ENCODE measurements around the gene PLPP4. TPM values are rescaled to one million over a fixed set of nuclear protein-coding genes. Genes with fewer than 3 reads are reported as not detected.

The PLPP4 gene
- polyA plus RNA-seq, 1 of the 3 experiments (the other 2 are of a cell fraction) = 27.9 TPM

DNA sequence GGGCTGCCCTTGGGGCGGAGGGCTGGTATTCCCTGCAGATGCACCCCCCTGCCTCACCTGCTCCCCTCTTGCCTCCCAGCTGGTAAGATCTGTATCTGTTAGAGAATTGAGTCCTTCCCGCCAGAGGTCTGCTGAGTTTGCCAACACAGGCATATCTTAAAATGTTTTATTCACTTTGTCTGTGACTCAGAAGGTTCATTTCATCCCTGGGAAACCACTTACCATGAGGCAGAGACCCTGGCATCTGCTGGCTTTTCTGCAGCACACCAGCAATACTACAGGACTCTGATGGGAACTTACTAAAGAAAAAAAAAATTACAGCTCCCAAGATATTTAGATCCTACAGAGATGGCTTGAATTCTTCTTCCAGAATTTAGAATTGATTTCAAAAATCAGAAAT, 131.3 kb downstream of the PLPP4 start:
- Histone ChIP-seq H3F3A (replicated peaks; ENCODE audit: insufficient read depth) (peaks cover 13% of the 10 kb centered on the region), H3K27me3 (ENCODE audit: insufficient read depth) (no peaks in the 10 kb centered on the region), H3K27ac (ENCODE audit: low read depth in 2 of 2, low read length in 1 of 2) (peak overlapping the region in 1 of 2 experiments; percentile 30; a peak in 2 of 4 replicates), H3K4me3 (ENCODE audit: low read depth in 2 of 2, low read length in 1 of 2) (no peak overlapping the region), H3K4me2 (no peak overlapping the region), H3K4me1 (ENCODE audit: control insufficient read depth in 1 of 2, insufficient read depth in 2 of 2, low read depth in 1 of 2, low read length in 1 of 2) (peaks cover 0 to 19% of the 10 kb centered on the region in 2 experiments; a peak in 2 of 4 replicates), H4K20me1 (ENCODE audit: insufficient read depth) (peaks cover 4% of the 10 kb centered on the region; the same call in 1 of the 2 replicates), H3K79me2 (ENCODE audit: insufficient read depth) (peaks cover 16% of the 10 kb centered on the region; the same call in 1 of the 2 replicates), H3K36me3 (replicated peaks in 1 of 2; ENCODE audit: control insufficient read depth in 1 of 2, insufficient read depth in 2 of 2, low read length in 1 of 2) (peaks cover 0 to 30% of the 10 kb centered on the region in 2 experiments), H3K9ac (no peak overlapping the region), H2AFZ (ENCODE audit: low read depth) (no peak overlapping the region), H3K9me3 (no peaks in the 10 kb centered on the region), H3K9me2 (no peaks in the 10 kb centered on the region)
- CTCF ChIA-PET = interaction anchor here (1.3 kb wide), 1 partner anchor 165 kb away, joined by 3 read pairs; no protein-coding TSS in a partner anchor
- WGBS (ENCODE audit: low lambda C conversion rate) = 47% methylated on average over 2 of the region's 2 CpGs
- DNase-seq = no peak
- POLR2A ChIA-PET = no interaction called here
- TF ChIP-seq TEAD4 (IDR thresholded peaks at IDR 0.05; ENCODE audit: borderline replicate concordance, insufficient read depth) (no peak), CHD2 (IDR thresholded peaks at IDR 0.05; ENCODE audit: low read length, partially characterized antibody) (no peak), USF1 (IDR thresholded peaks at IDR 0.05; ENCODE audit: borderline replicate concordance, low read depth) (no peak), FOXM1 (IDR thresholded peaks at IDR 0.05; ENCODE audit: low read depth) (no peak), RCOR1 (IDR thresholded peaks at IDR 0.05; ENCODE audit: low read length) (no peak), GATA2 (CRISPR knock-in tag; IDR thresholded peaks at IDR 0.05) (no peak)
- TF ChIP-seq, protein P1, sequence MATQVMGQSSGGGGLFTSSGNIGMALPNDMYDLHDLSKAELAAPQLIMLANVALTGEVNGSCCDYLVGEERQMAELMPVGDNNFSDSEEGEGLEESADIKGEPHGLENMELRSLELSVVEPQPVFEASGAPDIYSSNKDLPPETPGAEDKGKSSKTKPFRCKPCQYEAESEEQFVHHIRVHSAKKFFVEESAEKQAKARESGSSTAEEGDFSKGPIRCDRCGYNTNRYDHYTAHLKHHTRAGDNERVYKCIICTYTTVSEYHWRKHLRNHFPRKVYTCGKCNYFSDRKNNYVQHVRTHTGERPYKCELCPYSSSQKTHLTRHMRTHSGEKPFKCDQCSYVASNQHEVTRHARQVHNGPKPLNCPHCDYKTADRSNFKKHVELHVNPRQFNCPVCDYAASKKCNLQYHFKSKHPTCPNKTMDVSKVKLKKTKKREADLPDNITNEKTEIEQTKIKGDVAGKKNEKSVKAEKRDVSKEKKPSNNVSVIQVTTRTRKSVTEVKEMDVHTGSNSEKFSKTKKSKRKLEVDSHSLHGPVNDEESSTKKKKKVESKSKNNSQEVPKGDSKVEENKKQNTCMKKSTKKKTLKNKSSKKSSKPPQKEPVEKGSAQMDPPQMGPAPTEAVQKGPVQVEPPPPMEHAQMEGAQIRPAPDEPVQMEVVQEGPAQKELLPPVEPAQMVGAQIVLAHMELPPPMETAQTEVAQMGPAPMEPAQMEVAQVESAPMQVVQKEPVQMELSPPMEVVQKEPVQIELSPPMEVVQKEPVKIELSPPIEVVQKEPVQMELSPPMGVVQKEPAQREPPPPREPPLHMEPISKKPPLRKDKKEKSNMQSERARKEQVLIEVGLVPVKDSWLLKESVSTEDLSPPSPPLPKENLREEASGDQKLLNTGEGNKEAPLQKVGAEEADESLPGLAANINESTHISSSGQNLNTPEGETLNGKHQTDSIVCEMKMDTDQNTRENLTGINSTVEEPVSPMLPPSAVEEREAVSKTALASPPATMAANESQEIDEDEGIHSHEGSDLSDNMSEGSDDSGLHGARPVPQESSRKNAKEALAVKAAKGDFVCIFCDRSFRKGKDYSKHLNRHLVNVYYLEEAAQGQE (IDR thresholded peaks at IDR 0.05; ENCODE audit: low read depth, low read length) = no peak

- no peaks in the 10 kb centered on the region for H3K27me3 ChIP-seq (ENCODE audit: insufficient read depth)
- no peak overlapping the region for H2AFZ ChIP-seq (ENCODE audit: low read depth)
- no peak for DNase-seq
- no peaks in the 10 kb centered on the region for H4K20me1 ChIP-seq (ENCODE audit: insufficient read depth)
- no peaks in the 10 kb centered on the region; the same call in 1 of the 2 replicates for H3K79me2 ChIP-seq (ENCODE audit: insufficient read depth)
- no peaks in the 10 kb centered on the region for H3K9me2 ChIP-seq
- H3K9me3 ChIP-seq = no peaks in the 10 kb centered on the region
- no peak overlapping the region for H3K4me2 ChIP-seq
- ChIA-PET POLR2A (no interaction called here), CTCF (interaction anchor here (1.1 kb wide), 1 partner anchor 18 kb away, joined by 4 read pairs; no protein-coding TSS in a partner anchor)
- H3K4me3 ChIP-seq (ENCODE audit: low read depth in 2 of 2, low read length in 1 of 2) = no peak overlapping the region
- WGBS (ENCODE audit: low lambda C conversion rate) = 100% methylated on average over 2 of the region's 2 CpGs
- no peak overlapping the region for H3K9ac ChIP-seq
- peaks cover 0 to 29% of the 10 kb centered on the region in 2 experiments for H3K36me3 ChIP-seq (replicated peaks in 1 of 2; ENCODE audit: control insufficient read depth in 1 of 2, insufficient read depth in 2 of 2, low read length in 1 of 2)
- peaks cover 17% of the 10 kb centered on the region for H3F3A ChIP-seq (replicated peaks; ENCODE audit: insufficient read depth)
- peak overlapping the region in 1 of 2 experiments; percentile 16; a peak in 2 of 4 replicates for H3K27ac ChIP-seq (ENCODE audit: low read depth in 2 of 2, low read length in 1 of 2)
- peaks cover 0 to 36% of the 10 kb centered on the region in 2 experiments; a peak in 2 of 4 replicates for H3K4me1 ChIP-seq (ENCODE audit: control insufficient read depth in 1 of 2, insufficient read depth in 2 of 2, low read depth in 1 of 2, low read length in 1 of 2)
- TF ChIP-seq MXI1 (IDR thresholded peaks at IDR 0.05; ENCODE audit: low read depth, low read length) = no peak
- no peak for TF ChIP-seq NFIC (IDR thresholded peaks at IDR 0.05; ENCODE audit: borderline replicate concordance)
Measured at GRCh38 chr10:120593693-120594092, 136.7 kb downstream of the PLPP4 start.

Data from SK-N-SH (cell line).